ENCODE results near the gene NASP. TPM values are rescaled to one million over a fixed set of nuclear protein-coding genes. Genes with fewer than 3 reads are reported as not detected.
A peak's percentile ranks its signal among the peaks of the same experiment; 100 is the strongest.

Gene NASP
- total and polyA plus RNA-seq, 2 of the 4 experiments (the other 2 are of a cell fraction), result 56.6 to 124 TPM

DNA sequence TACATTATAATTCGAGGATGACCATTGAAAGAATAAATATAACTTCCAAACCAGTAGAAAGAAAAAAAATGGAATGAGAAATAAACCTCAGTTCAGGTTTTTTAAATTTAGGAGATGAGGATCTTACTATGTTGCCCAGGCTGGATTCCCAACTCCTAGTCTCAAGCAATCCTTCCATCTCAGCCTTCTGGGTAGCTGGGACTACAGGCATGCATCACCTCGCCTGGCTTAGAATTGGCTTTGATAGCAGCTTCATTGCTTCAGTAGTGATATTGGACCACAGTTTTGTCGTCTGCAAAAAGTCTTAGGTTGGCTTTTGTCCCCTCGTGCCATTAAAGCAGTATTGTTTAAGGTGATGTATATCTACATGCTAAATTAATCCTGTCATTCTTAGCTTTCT is 2.9 kb downstream of the NASP start:
- no peak overlapping the region for H3K4me3 ChIP-seq (ENCODE audit: insufficient read depth, low read depth, low read length)
- H2BK15ac ChIP-seq (ENCODE audit: low read depth, low read length), result no peak overlapping the region
- H3K4me2 ChIP-seq (ENCODE audit: low read depth, low read length), result peak overlapping the region; percentile 87; the same call in 1 of the 2 replicates
- no CpG with 5 or more reads among the region's 4 CpGs for WGBS, 2 experiments (ENCODE audit: extremely low coverage in 2 of 2, insufficient read length in 1 of 2)
- no peaks in the 10 kb centered on the region for H3K27me3 ChIP-seq (ENCODE audit: control insufficient read depth, insufficient read depth, low read length)
- dilution Hi-C loops (cut with HindIII; ENCODE audit: low sequenced_read_pairs, unreplicated experiment), result no loop called here
- H3K14ac ChIP-seq (replicated peaks; ENCODE audit: low read depth, low read length), result peak overlapping the region; percentile 17
- in situ Hi-C loops (cut with MboI; ENCODE audit: low sequenced_read_pairs), result no loop called here
- no peak overlapping the region for H2BK20ac ChIP-seq (ENCODE audit: low read depth, low read length)
- H3K9me3 ChIP-seq (ENCODE audit: control insufficient read depth, insufficient read depth, low read length), result no peaks in the 10 kb centered on the region
- H3K9ac ChIP-seq (ENCODE audit: low read depth, low read length), result no peak overlapping the region
- no peak overlapping the region for H4K91ac ChIP-seq (ENCODE audit: insufficient read depth, low read depth, low read length)
- peak overlapping the region in 1 of 2 experiments; percentile 53; a peak in 1 of 4 replicates for H4K8ac ChIP-seq (ENCODE audit: low read depth in 2 of 2, low read length in 2 of 2)
- H3K18ac ChIP-seq (ENCODE audit: low read depth, low read length), result no peak overlapping the region
- peaks cover 51% of the 10 kb centered on the region for H4K20me1 ChIP-seq (ENCODE audit: insufficient read depth, low read length)
- no peak overlapping the region for H3K4ac ChIP-seq (ENCODE audit: low read depth, low read length)
- ChIA-PET POLR2A (ENCODE audit: unreplicated experiment) (no interaction called here), CTCF (interaction anchor here (0.6 kb wide), 2 partner anchors 166 to 227 kb away, joined by 3 read pairs; no protein-coding TSS in a partner anchor)
- intact Hi-C loops (cut with micrococcal nuclease), result loop anchor here (5.0 kb wide), 1 partner anchor 101 kb away; the partner anchor contains the start of genes GPBP1L1 and TMEM69
- no peak overlapping the region for H4K5ac ChIP-seq (ENCODE audit: low read depth, low read length)
- TF ChIP-seq RCOR1 (IDR thresholded peaks at IDR 0.05; ENCODE audit: insufficient replicate concordance, low read length), result no peak
- no peak for TF ChIP-seq CEBPB (IDR thresholded peaks at IDR 0.05; ENCODE audit: low read depth, low read length)
- TF ChIP-seq CHD1 (IDR thresholded peaks at IDR 0.05; ENCODE audit: low read depth, low read length), result no peak
- TF ChIP-seq, protein P1, sequence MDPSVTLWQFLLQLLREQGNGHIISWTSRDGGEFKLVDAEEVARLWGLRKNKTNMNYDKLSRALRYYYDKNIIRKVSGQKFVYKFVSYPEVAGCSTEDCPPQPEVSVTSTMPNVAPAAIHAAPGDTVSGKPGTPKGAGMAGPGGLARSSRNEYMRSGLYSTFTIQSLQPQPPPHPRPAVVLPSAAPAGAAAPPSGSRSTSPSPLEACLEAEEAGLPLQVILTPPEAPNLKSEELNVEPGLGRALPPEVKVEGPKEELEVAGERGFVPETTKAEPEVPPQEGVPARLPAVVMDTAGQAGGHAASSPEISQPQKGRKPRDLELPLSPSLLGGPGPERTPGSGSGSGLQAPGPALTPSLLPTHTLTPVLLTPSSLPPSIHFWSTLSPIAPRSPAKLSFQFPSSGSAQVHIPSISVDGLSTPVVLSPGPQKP (IDR thresholded peaks at IDR 0.05; ENCODE audit: borderline replicate concordance, low read depth, low read length), result no peak
- TF ChIP-seq MAZ (IDR thresholded peaks at IDR 0.05; ENCODE audit: borderline replicate concordance, low read depth, low read length), result no peak
- no peak for TF ChIP-seq FOS (IDR thresholded peaks at IDR 0.05; ENCODE audit: low read depth, low read length)
- TF ChIP-seq SMC3 (IDR thresholded peaks at IDR 0.05; ENCODE audit: low read depth, low read length), result no peak
- TF ChIP-seq BHLHE40 (IDR thresholded peaks at IDR 0.05; ENCODE audit: low read depth, low read length), result no peak
- TF ChIP-seq, protein P2, sequence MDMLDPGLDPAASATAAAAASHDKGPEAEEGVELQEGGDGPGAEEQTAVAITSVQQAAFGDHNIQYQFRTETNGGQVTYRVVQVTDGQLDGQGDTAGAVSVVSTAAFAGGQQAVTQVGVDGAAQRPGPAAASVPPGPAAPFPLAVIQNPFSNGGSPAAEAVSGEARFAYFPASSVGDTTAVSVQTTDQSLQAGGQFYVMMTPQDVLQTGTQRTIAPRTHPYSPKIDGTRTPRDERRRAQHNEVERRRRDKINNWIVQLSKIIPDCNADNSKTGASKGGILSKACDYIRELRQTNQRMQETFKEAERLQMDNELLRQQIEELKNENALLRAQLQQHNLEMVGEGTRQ (IDR thresholded peaks at IDR 0.05; ENCODE audit: low read depth, low read length), result no peak
- TF ChIP-seq NFE2L2 (IDR thresholded peaks at IDR 0.05; ENCODE audit: low read depth, low read length), result no peak
- no peak for TF ChIP-seq POLR2A (IDR thresholded peaks at IDR 0.05; ENCODE audit: low read depth, low read length)
- no peak for TF ChIP-seq RAD21 (IDR thresholded peaks at IDR 0.05; ENCODE audit: low read length)
- no peak for TF ChIP-seq MAFK (IDR thresholded peaks at IDR 0.05; ENCODE audit: low read depth, low read length)
- no peak for TF ChIP-seq RFX5 (IDR thresholded peaks at IDR 0.05; ENCODE audit: low read depth, low read length)
- no peak for TF ChIP-seq MXI1 (IDR thresholded peaks at IDR 0.05; ENCODE audit: borderline replicate concordance, low read depth, low read length)
- H3K9me1 ChIP-seq (ENCODE audit: insufficient read depth, low read length), result no peaks in the 10 kb centered on the region; the same call in 1 of the 2 replicates
- H3K36me3 ChIP-seq (ENCODE audit: control insufficient read depth, insufficient read depth, low read length), result peaks cover 4% of the 10 kb centered on the region
- TSS peak; percentile 8 for BruUV-seq (replicated peaks)
- peaks cover 7 to 36% of the 10 kb centered on the region in 2 experiments; a peak in 3 of 4 replicates for H3K79me1 ChIP-seq (ENCODE audit: low read depth in 1 of 2, low read length in 2 of 2)
- H3K56ac ChIP-seq (ENCODE audit: extremely low read depth, insufficient read depth, low read length), result no peak overlapping the region
- DNase-seq (no peak), ATAC-seq (ENCODE audit: low read depth) (no peak)
- no peak overlapping the region for H2AK5ac ChIP-seq (ENCODE audit: low read depth, low read length)
- no peak overlapping the region for H3K27ac ChIP-seq (ENCODE audit: insufficient read depth, low read length)
- peak overlapping the region; percentile 60; the same call in 1 of the 2 replicates for H3K23ac ChIP-seq (ENCODE audit: low read depth, low read length)
- H2BK120ac ChIP-seq (ENCODE audit: low read depth, low read length), result no peak overlapping the region
- no peak overlapping the region for H2AFZ ChIP-seq (replicated peaks; ENCODE audit: low read length, poor library complexity)
- no peaks in the 10 kb centered on the region; the same call in none of the 2 replicates for H3K4me1 ChIP-seq (ENCODE audit: control insufficient read depth, insufficient read depth, low read length)
- peak overlapping the region; percentile 50 for H2AK9ac ChIP-seq (replicated peaks; ENCODE audit: low read depth, low read length, poor library complexity)
- H2BK5ac ChIP-seq (ENCODE audit: low read depth, low read length, poor library complexity, severe bottlenecking), result no peak overlapping the region
